H1 (cell line): ENCODE results near the gene PXDC1. TPM values are rescaled to one million over a fixed set of nuclear protein-coding genes. Genes with fewer than 3 reads are reported as not detected.
"Not testable (repeated sequence)": the region's sequence is repeated elsewhere in the genome, so short reads cannot be mapped to it uniquely, and the experiment has no call there.

Experiments used
- CTCF ChIA-PET: fragments of 300-600 bp; sonication (Branson Sonifier 250); formaldehyde crosslinking; loops from one replicate; lab custom pipeline; 2021; ENCODE audit not compliant: partially characterized antibody; lab: Charles Lee
- POLR2A ChIA-PET: fragments of 300-600 bp; sonication (Branson Sonifier 250); formaldehyde crosslinking; loops from one replicate; lab custom pipeline; 2021; ENCODE audit warnings: inconsistent platforms; ENCODE audit not compliant: partially characterized antibody; lab: Charles Lee
- DNase-seq, 2 experiments: peaks; one replicate each; pipeline versions ENCODE4 v3.0.0 to v3.0.0-alpha.2; 2010 to 2022; ENCODE audit warnings: low spot score in 2 of 2, low read depth in 1 of 2, mixed read lengths in 1 of 2
- FAIRE-seq: peaks from 2 replicates; lab custom pipeline; 2011; peaks lifted over from hg19 to GRCh38; lab: Jason Lieb, UNC
- H2AFZ ChIP-seq: 2 replicates; pipeline ENCODE4 v1.8.1; 2012; ENCODE audit warnings: low read length, inconsistent platforms
- H2AK5ac ChIP-seq: 2 replicates; pipeline ENCODE4 v1.6.1; 2013; ENCODE audit warnings: low read depth, low read length
- H2BK120ac ChIP-seq: replicated peaks from 2 replicates; pipeline ENCODE3; 2013; ENCODE audit warnings: low read depth, low read length, inconsistent platforms
- H2BK12ac ChIP-seq: 2 replicates; pipeline ENCODE4 v1.6.1; 2013; ENCODE audit warnings: low read depth, low read length
- H2BK15ac ChIP-seq: 2 replicates; pipeline ENCODE4 v1.6.1; 2013; ENCODE audit warnings: low read length
- H2BK20ac ChIP-seq: 2 replicates; pipeline ENCODE4 v1.6.1; 2013; ENCODE audit warnings: low read length
- H2BK5ac ChIP-seq: 2 replicates; pipeline ENCODE4 v1.6.1; 2013; ENCODE audit warnings: low read depth, low read length
- H3K14ac ChIP-seq: 2 replicates; pipeline ENCODE4 v1.6.1; 2013; ENCODE audit warnings: inconsistent platforms; ENCODE audit not compliant: insufficient read length
- H3K18ac ChIP-seq: 2 replicates; pipeline ENCODE4 v1.6.1; 2013; ENCODE audit warnings: low read length; ENCODE audit errors: extremely low read depth
- H3K23ac ChIP-seq: 2 replicates; pipeline ENCODE4 v1.6.1; 2013; ENCODE audit warnings: inconsistent platforms; ENCODE audit not compliant: insufficient read length
- H3K23me2 ChIP-seq: 2 replicates; pipeline ENCODE4 v1.6.1; 2013; ENCODE audit warnings: low read depth, low read length
- H3K27ac ChIP-seq: 2 replicates; pipeline ENCODE4 v1.6.1; 2011; ENCODE audit warnings: low read depth, low read length, inconsistent platforms
- H3K27me3 ChIP-seq, 4 experiments: replicated peaks in 1 of 4; 1 replicate in 1 of 4; 2 replicates in 3 of 4; pipeline versions ENCODE4 v1.6.1 to v1.8.1; 2011 to 2013; ENCODE audit warnings: low read length in 3 of 4, mild to moderate bottlenecking in 3 of 4, inconsistent platforms in 2 of 4, mixed read lengths in 2 of 4, moderate library complexity in 1 of 4; ENCODE audit not compliant: control insufficient read depth in 3 of 4, insufficient read depth in 3 of 4; ENCODE audit errors: extremely low read depth in 1 of 4
- H3K36me3 ChIP-seq, 4 experiments: 2 replicates each; pipeline versions ENCODE4 v1.6.1 to v1.8.1; 2011 to 2013; ENCODE audit warnings: mild to moderate bottlenecking in 4 of 4, low read length in 3 of 4, moderate library complexity in 2 of 4, control low read depth in 1 of 4, inconsistent platforms in 1 of 4; ENCODE audit not compliant: insufficient read depth in 4 of 4, control insufficient read depth in 2 of 4
- H3K4ac ChIP-seq: replicated peaks from 2 replicates; pipeline ENCODE3; 2013; ENCODE audit warnings: low read length, low read depth, mixed read lengths, inconsistent platforms; ENCODE audit not compliant: insufficient read length
- H3K4me1 ChIP-seq, 4 experiments: replicated peaks in 1 of 4; 1 replicate in 1 of 4; 2 replicates in 3 of 4; pipeline versions ENCODE4 v1.6.1 to v1.8.1; 2011 to 2013; ENCODE audit warnings: low read length in 3 of 4, inconsistent platforms in 2 of 4, mixed read lengths in 1 of 4; ENCODE audit not compliant: insufficient read depth in 4 of 4, control insufficient read depth in 3 of 4
- H3K4me2 ChIP-seq, 2 experiments: 2 replicates each; pipeline versions ENCODE4 v1.6.1 to v1.8.1; 2011 to 2013; ENCODE audit warnings: low read depth in 2 of 2, low read length in 2 of 2, control low read depth in 1 of 2, inconsistent platforms in 1 of 2, mild to moderate bottlenecking in 1 of 2; ENCODE audit not compliant: insufficient read depth in 1 of 2
- H3K4me3 ChIP-seq, 4 experiments: fragments of 200-600, 300-600 bp in 1 of 4; sonication (generic), shearing (Covaris generic), sonication (Bioruptor Twin) in 1 of 4; 2 replicates each; pipeline versions ENCODE4 v1.5.1 to v1.8.1; 2011 to 2016; ENCODE audit warnings: low read length in 4 of 4, low read depth in 3 of 4, control low read depth in 2 of 4, inconsistent platforms in 2 of 4, mild to moderate bottlenecking in 2 of 4, mixed read lengths in 1 of 4, moderate library complexity in 1 of 4; ENCODE audit not compliant: insufficient read depth in 2 of 4; ENCODE audit errors: extremely low read depth in 1 of 4
- H3K56ac ChIP-seq: replicated peaks from 2 replicates; pipeline ENCODE3; 2013; ENCODE audit warnings: low read depth, mild to moderate bottlenecking, mixed read lengths, low read length, inconsistent platforms; ENCODE audit not compliant: insufficient read length
- H3K79me1 ChIP-seq: 2 replicates; pipeline ENCODE4 v1.6.1; 2013; ENCODE audit warnings: low read depth, low read length, control low read depth
- H3K79me2 ChIP-seq, 2 experiments: 2 replicates each; pipeline versions ENCODE4 v1.6.1 to v1.8.1; 2012 to 2013; ENCODE audit warnings: low read length in 2 of 2, mild to moderate bottlenecking in 2 of 2, inconsistent platforms in 1 of 2; ENCODE audit not compliant: insufficient read depth in 2 of 2, control insufficient read depth in 1 of 2
- H3K9ac ChIP-seq, 4 experiments: replicated peaks in 1 of 4; 1 replicate in 1 of 4; 2 replicates in 3 of 4; pipeline versions ENCODE4 v1.6.1 to v1.8.1; 2011 to 2013; ENCODE audit warnings: low read depth in 3 of 4, low read length in 3 of 4, control low read depth in 2 of 4, mild to moderate bottlenecking in 2 of 4, moderate library complexity in 2 of 4, inconsistent platforms in 1 of 4; ENCODE audit errors: extremely low read depth in 1 of 4
- H3K9me3 ChIP-seq, 2 experiments: 2 replicates each; pipeline versions ENCODE4 v1.6.1 to v1.8.1; 2012 to 2013; ENCODE audit warnings: mild to moderate bottlenecking in 2 of 2, moderate library complexity in 2 of 2, control low read depth in 1 of 2, inconsistent platforms in 1 of 2, low read depth in 1 of 2, low read length in 1 of 2, mixed read lengths in 1 of 2; ENCODE audit not compliant: insufficient read depth in 2 of 2
- H4K20me1 ChIP-seq, 2 experiments: replicated peaks in 1 of 2; 2 replicates each; pipeline versions ENCODE3 to v1.8.1; 2011 to 2013; ENCODE audit warnings: inconsistent platforms in 2 of 2, low read length in 2 of 2, mild to moderate bottlenecking in 1 of 2; ENCODE audit not compliant: insufficient read depth in 2 of 2, control insufficient read depth in 1 of 2
- H4K5ac ChIP-seq: 2 replicates; pipeline ENCODE4 v1.6.1; 2013; ENCODE audit warnings: low read length, low read depth, mixed read lengths, inconsistent platforms; ENCODE audit not compliant: insufficient read length
- H4K8ac ChIP-seq: 2 replicates; pipeline ENCODE4 v1.8.0; 2013; ENCODE audit warnings: mild to moderate bottlenecking, moderate library complexity, low read length, inconsistent platforms; ENCODE audit not compliant: insufficient read depth; ENCODE audit errors: extremely low read depth
- H4K91ac ChIP-seq: replicated peaks from 2 replicates; pipeline ENCODE3; 2013; ENCODE audit warnings: low read length, mixed read lengths, inconsistent platforms; ENCODE audit not compliant: insufficient read length
- WGBS, 2 experiments: shearing (Covaris generic) in 1 of 2; methylation state at CpG; one replicate each; pipeline versions ENCODE4 v1.1.6 to v1.1.7; 2013 to 2015; ENCODE audit warnings: low lambda C conversion rate in 2 of 2, mixed read lengths in 2 of 2, inconsistent platforms in 1 of 2, low coverage in 1 of 2, missing lambda C conversion rate in 1 of 2; ENCODE audit not compliant: insufficient replicate concordance in 2 of 2, insufficient coverage in 1 of 2, insufficient read length in 1 of 2; ENCODE audit errors: extremely low coverage in 1 of 2, missing lambda C conversion rate in 1 of 2; 5-methylcytosine and 5-hydroxymethylcytosine counted together
- polyA plus RNA-seq, 7 experiments: library from polyadenylated mRNA; depleted of rRNA in 3 of 7; stranded (reverse) in 5 of 7; unstranded in 2 of 7; fragments of >200 nt in 5 of 7; fragments of 200-250 nt in 2 of 7; gene quantifications; 1 replicate in 5 of 7; 2 replicates in 1 of 7; 4 replicates in 1 of 7; pipeline versions ENCODE4 v1.2.1 to v1.2.3, GENCODE V29; 2011 to 2013; ENCODE audit warnings: missing spikeins in 2 of 7, mixed read lengths in 2 of 7
- total RNA-seq: library from RNA; stranded (reverse); fragmentation: NEBNext Ultra II Directional; extraction: Animal tissue kit (Norgen Biotek cat#: 25700); gene quantifications from 2 replicates; pipeline ENCODE4 v1.2.1, GENCODE V29; 2021

PXDC1 gene
- total and polyA plus RNA-seq, 2 of the 8 experiments (the other 6 are each of a cell fraction or from before 2014, with no cell fraction given) = 1.7 to 2.0 TPM

GRCh38 chr6:3772127-3772999, 20.9 kb upstream of the PXDC1 start:
- not testable (repeated sequence) for H2AFZ ChIP-seq, H3K4me3 ChIP-seq, H3K36me3 ChIP-seq, H3K4ac ChIP-seq, H3K23me2 ChIP-seq, H3K27me3 ChIP-seq, H2BK20ac ChIP-seq, H2AK5ac ChIP-seq, H3K14ac ChIP-seq, H2BK120ac ChIP-seq, H3K23ac ChIP-seq, H3K4me2 ChIP-seq, H3K9ac ChIP-seq, H3K79me2 ChIP-seq, DNase-seq, H2BK12ac ChIP-seq, H2BK5ac ChIP-seq, H4K8ac ChIP-seq, H2BK15ac ChIP-seq, H4K5ac ChIP-seq, H3K79me1 ChIP-seq, FAIRE-seq, H3K4me1 ChIP-seq, H3K18ac ChIP-seq, H3K56ac ChIP-seq, H3K27ac ChIP-seq, H3K9me3 ChIP-seq, H4K91ac ChIP-seq, H4K20me1 ChIP-seq
- POLR2A ChIA-PET = interaction anchor here (0.7 to 2.4 kb wide), 4 partner anchors 14 to 296 kb away, joined by 3 to 5 read pairs (median 4); partner anchors contain the start of gene PXDC1
- 96% methylated on average over 12 of the region's 12 CpGs; no CpG with 5 or more reads in 1 of the 2 experiments for WGBS, 2 experiments
- CTCF ChIA-PET = interaction anchor here (0.6 to 2.1 kb wide), 12 partner anchors 11 to 442 kb away, joined by 3 to 5 read pairs (median 3); no protein-coding TSS in a partner anchor
